Panc1 (cell line): ENCODE results near the gene IRF6. TPM values are rescaled to one million over a fixed set of nuclear protein-coding genes. Genes with fewer than 3 reads are reported as not detected.

ENCODE experiments used
- ATAC-seq: fragments of 200-7000 bp; cut with Tn5 transposase; 2 replicates; pipeline ENCODE4 v1.9.1; 2020; ENCODE audit warnings: mild to moderate bottlenecking, moderate library complexity
- BruUV-seq: library from RNA; stranded (reverse); fragments of 400-500 nt; replicated peaks from 2 replicates; lab custom pipeline; 2021; lab: Mats Ljungman, UMichigan
- CTCF ChIA-PET: fragments of 300-600 bp; sonication (Branson Sonifier 250); formaldehyde crosslinking; loops from one replicate; lab custom pipeline; 2022; ENCODE audit warnings: antibody characterized with exemption; lab: Charles Lee
- POLR2A ChIA-PET: fragments of 300-600 bp; sonication (Branson Sonifier 250); formaldehyde crosslinking; loops from one replicate; lab custom pipeline; 2022; ENCODE audit warnings: antibody characterized with exemption; lab: Charles Lee
- DNase-seq: peaks from one replicate; pipeline ENCODE4 v3.0.0-alpha.2; 2010; ENCODE audit warnings: low read depth, low spot score
- H3K27ac ChIP-seq: 2 replicates; pipeline ENCODE4 v1.5.1; 2011; ENCODE audit warnings: mild to moderate bottlenecking, low read length, inconsistent platforms
- H3K27me3 ChIP-seq: fragments of 200-500 bp; sonication (Bioruptor generic); 2 replicates; pipeline ENCODE4 v1.6.0; 2014; ENCODE audit warnings: low read length, inconsistent platforms; ENCODE audit not compliant: control insufficient read depth, insufficient read depth
- H3K36me3 ChIP-seq: fragments of 200-500 bp; sonication (Bioruptor generic); 2 replicates; pipeline ENCODE4 v1.5.1; 2014; ENCODE audit warnings: inconsistent platforms, mild to moderate bottlenecking, low read length, moderate library complexity; ENCODE audit not compliant: control insufficient read depth, insufficient read depth
- H3K4me1 ChIP-seq: 2 replicates; pipeline ENCODE4 v1.5.1; 2011; ENCODE audit warnings: inconsistent platforms, mild to moderate bottlenecking, low read length, moderate library complexity; ENCODE audit not compliant: control insufficient read depth, insufficient read depth
- H3K4me3 ChIP-seq, 2 experiments: 2 replicates each; pipeline ENCODE4 v1.5.1; 2011 to 2012; ENCODE audit warnings: low read depth in 2 of 2, low read length in 2 of 2, mild to moderate bottlenecking in 2 of 2, inconsistent platforms in 1 of 2, moderate library complexity in 1 of 2
- H3K9me3 ChIP-seq: fragments of 200-500 bp; sonication (Bioruptor generic); 2 replicates; pipeline ENCODE4 v1.5.1; 2014; ENCODE audit warnings: low read depth, mild to moderate bottlenecking, inconsistent platforms, low read length, moderate library complexity; ENCODE audit not compliant: control insufficient read depth, insufficient read depth
- CTCF ChIP-seq: fragments of 450-650 bp; IDR thresholded peaks from 2 replicates; pipeline ENCODE4 v1.5.1; 2017; ENCODE audit warnings: mild to moderate bottlenecking
- POLR2AphosphoS5 ChIP-seq: IDR thresholded peaks from 2 replicates; pipeline ENCODE4 v1.6.1; 2012; ENCODE audit warnings: mild to moderate bottlenecking, low read depth, low read length, moderate library complexity
- REST ChIP-seq, 2 experiments: IDR thresholded peaks; 2 replicates each; pipeline ENCODE4 v1.6.1; 2011 to 2012; ENCODE audit warnings: low read depth in 2 of 2, control low read depth in 1 of 2, low read length in 1 of 2, mild to moderate bottlenecking in 1 of 2, moderate library complexity in 1 of 2; ENCODE audit not compliant: insufficient read depth in 1 of 2
- SIN3A ChIP-seq: IDR thresholded peaks from 2 replicates; pipeline ENCODE4 v1.6.1; 2012; ENCODE audit warnings: low read depth, mild to moderate bottlenecking, low read length, moderate library complexity, borderline replicate concordance; ENCODE audit not compliant: insufficient read depth
- TCF7L2 ChIP-seq: IDR thresholded peaks from 2 replicates; pipeline ENCODE4 v1.6.1; 2011; ENCODE audit warnings: mild to moderate bottlenecking, low read depth, low read length, inconsistent platforms
- in situ Hi-C: cut with HindIII; loops from 2 replicates; pipeline ENCODE4 v1.10.0; 2016; ENCODE audit warnings: low sequenced_read_pairs, low pct_unique_long_range_greater_than_20kb
- intact Hi-C: fragments of 100-400 bp; cut with micrococcal nuclease; formaldehyde crosslinking; loops from one replicate; pipeline ENCODE4 v1.10.0; 2022; ENCODE audit not compliant: unreplicated experiment
- total RNA-seq: library from RNA; stranded (reverse); gene quantifications from one replicate; pipeline ENCODE4 v1.2.1, GENCODE V29; 2021; ENCODE audit not compliant: unreplicated experiment

Gene IRF6
- total RNA-seq, 1 experiment from 2014 or later: 0.64 TPM

DNA sequence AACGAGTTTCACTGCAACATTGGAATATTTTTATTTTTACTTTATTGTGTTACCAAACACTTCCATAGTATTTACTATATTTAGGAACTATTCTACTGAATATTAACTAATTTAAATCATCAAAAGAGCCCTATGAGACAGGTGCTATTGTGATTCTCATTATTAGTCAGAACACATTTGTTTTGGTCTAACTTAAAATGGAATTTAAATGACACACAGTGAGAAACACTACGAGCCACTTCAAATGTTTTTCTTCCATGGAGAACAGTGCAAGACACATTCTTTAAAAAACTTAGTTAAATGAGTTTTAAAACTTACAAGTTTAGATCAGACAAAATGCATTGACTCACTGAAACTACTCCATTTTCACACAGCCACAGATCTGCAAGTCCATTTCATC is 56.7 kb downstream of the IRF6 start:
- TF ChIP-seq REST (IDR thresholded peaks at IDR 0.05; ENCODE audit: insufficient read depth in 1 of 2, low read depth in 2 of 2, low read length in 1 of 2): no peak
- no peak for TF ChIP-seq POLR2AphosphoS5
- TF ChIP-seq SIN3A: no peak
- no peak for TF ChIP-seq CTCF
- no peak for TF ChIP-seq TCF7L2
- peaks cover 4% of the 10 kb centered on the region; the same call in 1 of the 2 replicates for H3K27me3 ChIP-seq
- POLR2A ChIA-PET: interaction anchor here (0.8 kb wide), 1 partner anchor 75 kb away, joined by 3 read pairs; no protein-coding TSS in a partner anchor
- intact Hi-C loops: no loop called here
- in situ Hi-C loops: no loop called here
- CTCF ChIA-PET: no interaction called here
- no peaks in the 10 kb centered on the region for H3K4me1 ChIP-seq
- no peak overlapping the region for H3K4me3 ChIP-seq
- no peak overlapping the region for H3K27ac ChIP-seq
- no TSS peak for BruUV-seq
- no peaks in the 10 kb centered on the region for H3K9me3 ChIP-seq
- no peaks in the 10 kb centered on the region for H3K36me3 ChIP-seq
- ATAC-seq (no peak), DNase-seq (no peak)

GRCh38 chr1:209748620-209749019 is 57.3 kb downstream of the IRF6 start:
- intact Hi-C loops: no loop called here
- H3K9me3 ChIP-seq: no peaks in the 10 kb centered on the region
- CTCF ChIA-PET: no interaction called here
- POLR2A ChIA-PET: interaction anchor here (0.8 kb wide), 1 partner anchor 76 kb away, joined by 3 read pairs; no protein-coding TSS in a partner anchor
- in situ Hi-C loops: no loop called here
- DNase-seq (no peak), ATAC-seq (no peak)
- no peaks in the 10 kb centered on the region for H3K4me1 ChIP-seq
- H3K4me3 ChIP-seq: no peak overlapping the region
- no peaks in the 10 kb centered on the region for H3K36me3 ChIP-seq
- H3K27me3 ChIP-seq: peaks cover 4% of the 10 kb centered on the region; the same call in 1 of the 2 replicates
- no peak overlapping the region for H3K27ac ChIP-seq
- TF ChIP-seq REST (IDR thresholded peaks at IDR 0.05; ENCODE audit: insufficient read depth in 1 of 2, low read depth in 2 of 2, low read length in 1 of 2): no peak
- TF ChIP-seq POLR2AphosphoS5: no peak
- TF ChIP-seq SIN3A: no peak
- TF ChIP-seq TCF7L2: no peak
- TF ChIP-seq CTCF: no peak
- BruUV-seq: no TSS peak
